Neural cell (in vitro differentiated cells): ENCODE results near the gene SLC16A10.

Source experiments
- EP300 ChIP-seq: fragments of 450-650 bp; conservative IDR thresholded peaks from 2 replicates; pipeline ENCODE4 v1.6.1; 2014; ENCODE audit warnings: antibody characterized with exemption, mild to moderate bottlenecking, moderate library complexity; ENCODE audit not compliant: poor library complexity, severe bottlenecking
- EZH2 ChIP-seq: fragments of 200-600, 300-800 bp; shearing (Covaris generic), sonication (generic); IDR thresholded peaks from 2 replicates; pipeline ENCODE4 v1.6.1; 2014; ENCODE audit warnings: antibody characterized with exemption, low read length, borderline replicate concordance, mild to moderate bottlenecking; ENCODE audit not compliant: insufficient read depth, poor library complexity, severe bottlenecking
- MXI1 ChIP-seq: fragments of 450-650 bp; conservative IDR thresholded peaks from 2 replicates; pipeline ENCODE4 v1.6.1; 2014; ENCODE audit warnings: antibody characterized with exemption, mild to moderate bottlenecking; ENCODE audit not compliant: poor library complexity, severe bottlenecking
- POLR2AphosphoS5 ChIP-seq: IDR thresholded peaks from 2 replicates; pipeline ENCODE4 v1.6.1; 2012
- RAD21 ChIP-seq: fragments of 450-650 bp; conservative IDR thresholded peaks from 2 replicates; pipeline ENCODE4 v1.6.1; 2014; ENCODE audit warnings: antibody characterized with exemption, mild to moderate bottlenecking, moderate library complexity
- SMC3 ChIP-seq: fragments of 450-650 bp; conservative IDR thresholded peaks from 2 replicates; pipeline ENCODE4 v1.6.1; 2014; ENCODE audit warnings: antibody characterized with exemption, mild to moderate bottlenecking, moderate library complexity; ENCODE audit not compliant: poor library complexity
- TAF1 ChIP-seq: IDR thresholded peaks from 2 replicates; pipeline ENCODE4 v1.6.1; 2012; ENCODE audit warnings: low read depth
- TF ChIP-seq, protein P1 (sequence below): fragments of 450-650 bp; IDR thresholded peaks from 2 replicates; pipeline ENCODE4 v1.5.1; 2014; ENCODE audit warnings: antibody characterized with exemption, mild to moderate bottlenecking, moderate library complexity; ENCODE audit not compliant: poor library complexity, severe bottlenecking
- TF ChIP-seq, protein P2 (sequence below): IDR thresholded peaks from 2 replicates; pipeline ENCODE4 v1.6.1; 2012; ENCODE audit warnings: borderline replicate concordance

DNA sequence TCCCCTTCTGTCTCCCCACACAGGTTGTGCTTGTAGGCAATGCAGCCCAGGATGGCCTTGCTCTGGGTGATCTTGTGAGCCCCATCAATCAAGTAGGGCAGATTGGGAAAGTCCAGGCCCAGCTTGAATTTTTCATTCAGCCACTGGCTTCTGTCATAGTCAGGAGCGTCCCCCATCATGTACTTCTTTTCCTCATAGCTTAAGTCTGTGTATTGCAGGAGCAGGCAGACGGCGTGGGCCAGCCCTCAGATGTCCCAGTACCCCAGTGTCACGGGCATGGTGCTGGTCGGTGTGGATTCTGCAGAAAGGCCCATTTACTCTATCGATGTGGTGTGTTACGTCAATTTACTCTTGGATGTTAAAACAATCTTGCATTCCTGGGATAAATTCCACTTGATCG, 40.1 kb upstream of the SLC16A10 start:
- TF ChIP-seq EZH2 (no peak), POLR2AphosphoS5 (no peak), RAD21 (no peak), SMC3 (no peak), EP300 (no peak), TAF1 (no peak), MXI1 (no peak)
- TF ChIP-seq, protein P1, sequence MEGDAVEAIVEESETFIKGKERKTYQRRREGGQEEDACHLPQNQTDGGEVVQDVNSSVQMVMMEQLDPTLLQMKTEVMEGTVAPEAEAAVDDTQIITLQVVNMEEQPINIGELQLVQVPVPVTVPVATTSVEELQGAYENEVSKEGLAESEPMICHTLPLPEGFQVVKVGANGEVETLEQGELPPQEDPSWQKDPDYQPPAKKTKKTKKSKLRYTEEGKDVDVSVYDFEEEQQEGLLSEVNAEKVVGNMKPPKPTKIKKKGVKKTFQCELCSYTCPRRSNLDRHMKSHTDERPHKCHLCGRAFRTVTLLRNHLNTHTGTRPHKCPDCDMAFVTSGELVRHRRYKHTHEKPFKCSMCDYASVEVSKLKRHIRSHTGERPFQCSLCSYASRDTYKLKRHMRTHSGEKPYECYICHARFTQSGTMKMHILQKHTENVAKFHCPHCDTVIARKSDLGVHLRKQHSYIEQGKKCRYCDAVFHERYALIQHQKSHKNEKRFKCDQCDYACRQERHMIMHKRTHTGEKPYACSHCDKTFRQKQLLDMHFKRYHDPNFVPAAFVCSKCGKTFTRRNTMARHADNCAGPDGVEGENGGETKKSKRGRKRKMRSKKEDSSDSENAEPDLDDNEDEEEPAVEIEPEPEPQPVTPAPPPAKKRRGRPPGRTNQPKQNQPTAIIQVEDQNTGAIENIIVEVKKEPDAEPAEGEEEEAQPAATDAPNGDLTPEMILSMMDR, result no peak
- TF ChIP-seq, protein P2, sequence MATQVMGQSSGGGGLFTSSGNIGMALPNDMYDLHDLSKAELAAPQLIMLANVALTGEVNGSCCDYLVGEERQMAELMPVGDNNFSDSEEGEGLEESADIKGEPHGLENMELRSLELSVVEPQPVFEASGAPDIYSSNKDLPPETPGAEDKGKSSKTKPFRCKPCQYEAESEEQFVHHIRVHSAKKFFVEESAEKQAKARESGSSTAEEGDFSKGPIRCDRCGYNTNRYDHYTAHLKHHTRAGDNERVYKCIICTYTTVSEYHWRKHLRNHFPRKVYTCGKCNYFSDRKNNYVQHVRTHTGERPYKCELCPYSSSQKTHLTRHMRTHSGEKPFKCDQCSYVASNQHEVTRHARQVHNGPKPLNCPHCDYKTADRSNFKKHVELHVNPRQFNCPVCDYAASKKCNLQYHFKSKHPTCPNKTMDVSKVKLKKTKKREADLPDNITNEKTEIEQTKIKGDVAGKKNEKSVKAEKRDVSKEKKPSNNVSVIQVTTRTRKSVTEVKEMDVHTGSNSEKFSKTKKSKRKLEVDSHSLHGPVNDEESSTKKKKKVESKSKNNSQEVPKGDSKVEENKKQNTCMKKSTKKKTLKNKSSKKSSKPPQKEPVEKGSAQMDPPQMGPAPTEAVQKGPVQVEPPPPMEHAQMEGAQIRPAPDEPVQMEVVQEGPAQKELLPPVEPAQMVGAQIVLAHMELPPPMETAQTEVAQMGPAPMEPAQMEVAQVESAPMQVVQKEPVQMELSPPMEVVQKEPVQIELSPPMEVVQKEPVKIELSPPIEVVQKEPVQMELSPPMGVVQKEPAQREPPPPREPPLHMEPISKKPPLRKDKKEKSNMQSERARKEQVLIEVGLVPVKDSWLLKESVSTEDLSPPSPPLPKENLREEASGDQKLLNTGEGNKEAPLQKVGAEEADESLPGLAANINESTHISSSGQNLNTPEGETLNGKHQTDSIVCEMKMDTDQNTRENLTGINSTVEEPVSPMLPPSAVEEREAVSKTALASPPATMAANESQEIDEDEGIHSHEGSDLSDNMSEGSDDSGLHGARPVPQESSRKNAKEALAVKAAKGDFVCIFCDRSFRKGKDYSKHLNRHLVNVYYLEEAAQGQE, result no peak
